ENCODE measurements around the gene FOXRED1.

FOXRED1 gene

GRCh38 chr11:126313826-126314225, 44.9 kb downstream of the FOXRED1 start:
- Histone ChIP-seq H3K27me3 (ENCODE audit: insufficient read depth, low read depth, severe bottlenecking) (no peaks in the 10 kb centered on the region), H3K9me3 (ENCODE audit: severe bottlenecking) (no peaks in the 10 kb centered on the region), H3K27ac (no peak overlapping the region), H3K4me3 (ENCODE audit: low read depth, low read length) (no peak overlapping the region), H3K36me3 (peaks cover 19% of the 10 kb centered on the region)
- no peak for TF ChIP-seq CTCF (IDR thresholded peaks at IDR 0.05; ENCODE audit: low read depth, low read length)
- no peak for DNase-seq

GRCh38 chr11:126317432-126317755, 48.4 kb downstream of the FOXRED1 start:
- Histone ChIP-seq H3K27me3 (ENCODE audit: insufficient read depth, low read depth, severe bottlenecking) (no peaks in the 10 kb centered on the region), H3K27ac (no peak overlapping the region; the same call in 1 of the 2 replicates), H3K36me3 (peaks cover 4% of the 10 kb centered on the region), H3K4me3 (ENCODE audit: low read depth, low read length) (no peak overlapping the region), H3K9me3 (ENCODE audit: severe bottlenecking) (no peaks in the 10 kb centered on the region)
- no peak for DNase-seq
- no peak for TF ChIP-seq CTCF (IDR thresholded peaks at IDR 0.05; ENCODE audit: low read depth, low read length)

DNA sequence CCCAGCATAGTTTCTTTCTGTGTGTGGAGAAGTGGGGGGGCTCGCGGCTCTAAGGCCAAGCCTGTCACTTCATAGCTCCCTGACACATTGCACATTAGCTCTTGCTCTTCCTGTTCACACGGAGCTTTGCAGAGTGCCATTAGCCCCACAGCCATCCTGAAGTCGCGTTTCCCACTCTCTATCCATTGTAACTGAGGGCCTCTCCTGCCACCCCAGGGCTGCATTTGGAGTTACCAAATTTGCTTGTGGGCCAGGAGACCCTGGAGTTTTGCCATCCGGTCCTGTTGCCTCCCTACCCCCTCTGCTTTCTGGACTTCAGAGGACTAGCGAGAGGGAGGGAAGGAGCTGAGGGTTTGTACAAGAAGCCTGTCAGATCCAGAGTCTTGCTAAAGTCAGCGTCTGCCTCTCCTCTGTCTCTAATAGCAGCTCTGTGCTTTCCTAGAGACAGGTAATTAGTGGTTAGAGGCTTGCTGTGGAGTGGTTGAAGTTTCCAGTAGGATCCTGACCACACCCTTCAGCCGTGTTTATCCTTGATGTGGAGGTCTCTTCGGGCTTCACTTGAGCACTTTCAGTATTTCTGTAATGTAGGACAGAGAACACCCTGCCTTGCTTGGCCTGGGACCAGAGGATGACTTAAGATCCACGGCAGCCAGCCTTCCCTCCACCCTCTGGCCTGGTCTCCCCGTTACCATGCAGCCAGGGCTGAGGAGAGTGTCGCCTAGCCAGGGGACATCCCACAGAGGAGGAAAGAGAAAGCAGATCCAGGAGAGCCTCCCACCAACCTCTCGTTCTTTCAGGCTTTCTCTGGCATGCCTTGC, 49.0 kb downstream of the FOXRED1 start:
- Histone ChIP-seq H3K27ac (peak overlapping the region; percentile 40), H3K36me3 (peaks cover 4% of the 10 kb centered on the region), H3K9me3 (ENCODE audit: severe bottlenecking) (no peaks in the 10 kb centered on the region), H3K4me3 (ENCODE audit: low read depth, low read length) (no peak overlapping the region), H3K27me3 (ENCODE audit: insufficient read depth, low read depth, severe bottlenecking) (no peaks in the 10 kb centered on the region)
- no peak for DNase-seq
- no peak for TF ChIP-seq CTCF (IDR thresholded peaks at IDR 0.05; ENCODE audit: low read depth, low read length)

- no peak overlapping the region for H3K4me3 ChIP-seq (ENCODE audit: low read depth, low read length)
- no peak for TF ChIP-seq CTCF (IDR thresholded peaks at IDR 0.05; ENCODE audit: low read depth, low read length)
- DNase-seq = peak; percentile 36
Measured at GRCh38 chr11:126318574-126319373, 49.8 kb downstream of the FOXRED1 start.

DNA sequence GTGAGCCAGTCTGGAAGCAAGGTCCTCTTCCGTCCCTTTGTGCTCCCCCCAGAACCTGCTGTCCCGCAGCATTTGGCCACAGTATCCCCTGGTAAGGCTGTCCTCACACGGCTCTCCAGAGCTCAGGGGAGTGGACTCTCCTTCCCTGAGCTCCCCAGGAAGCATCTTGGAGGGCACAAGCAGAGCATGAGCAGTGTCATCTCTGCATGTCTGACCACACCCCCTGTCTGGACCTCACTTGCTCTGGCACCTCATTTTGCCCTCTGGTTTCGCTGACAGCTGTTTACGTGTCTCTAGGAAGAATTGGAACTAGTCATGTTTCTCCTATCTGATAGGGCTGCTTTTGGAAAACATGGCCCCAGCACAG, 50.4 kb downstream of the FOXRED1 start:
- Histone ChIP-seq H3K4me3 (ENCODE audit: low read depth, low read length) (no peak overlapping the region), H3K27ac (no peak overlapping the region), H3K9me3 (ENCODE audit: severe bottlenecking) (no peaks in the 10 kb centered on the region), H3K27me3 (ENCODE audit: insufficient read depth, low read depth, severe bottlenecking) (no peaks in the 10 kb centered on the region), H3K36me3 (no peaks in the 10 kb centered on the region; the same call in 1 of the 2 replicates)
- no peak for TF ChIP-seq CTCF (IDR thresholded peaks at IDR 0.05; ENCODE audit: low read depth, low read length)
- no peak for DNase-seq

More at GRCh38 chr11:126318574-126319373, 49.8 kb downstream of the FOXRED1 start:
- no peaks in the 10 kb centered on the region for H3K9me3 ChIP-seq (ENCODE audit: severe bottlenecking)
- peaks cover 4% of the 10 kb centered on the region for H3K36me3 ChIP-seq
- no peaks in the 10 kb centered on the region for H3K27me3 ChIP-seq (ENCODE audit: insufficient read depth, low read depth, severe bottlenecking)
- H3K27ac ChIP-seq = peak overlapping the region; percentile 40
